ENCODE measurements around the gene CDC14B. TPM values are rescaled to one million over a fixed set of nuclear protein-coding genes. Genes with fewer than 3 reads are reported as not detected.

The CDC14B gene
- total RNA-seq, 1 experiment from 2014 or later = 5.2 TPM

DNA sequence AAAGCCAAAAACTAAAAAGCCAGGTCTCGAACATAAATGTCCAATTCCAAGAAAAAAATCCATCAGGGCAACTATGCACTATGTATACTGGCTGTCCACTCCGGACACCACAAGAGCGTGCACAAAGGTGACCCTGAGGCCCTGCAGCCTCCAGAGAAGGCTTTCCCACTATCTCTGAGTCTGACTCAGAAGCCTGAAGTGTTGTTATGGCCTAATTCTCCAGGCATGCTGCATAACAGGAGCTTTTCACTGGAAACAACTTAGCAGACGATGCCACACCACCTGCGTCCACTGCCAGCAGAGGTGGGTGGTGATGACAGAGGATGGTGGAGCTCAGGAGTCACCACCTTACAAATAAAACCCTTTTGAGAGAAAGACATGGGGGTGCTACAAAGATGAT lies 106.0 kb downstream of the CDC14B start:
- DNase-seq (ENCODE audit: low spot score) = no peak
- Histone ChIP-seq H3K36me3 (ENCODE audit: insufficient read depth, low read length, poor library complexity, severe bottlenecking) (no peaks in the 10 kb centered on the region), H3K9me3 (ENCODE audit: low read depth, low read length, poor library complexity, severe bottlenecking) (no peaks in the 10 kb centered on the region), H3K27me3 (replicated peaks; ENCODE audit: insufficient read depth, low read depth, low read length, poor library complexity) (no peaks in the 10 kb centered on the region), H3K27ac (ENCODE audit: low read depth, low read length, poor library complexity, severe bottlenecking) (no peak overlapping the region), H3K4me1 (ENCODE audit: insufficient read depth, low read length, poor library complexity, severe bottlenecking) (no peaks in the 10 kb centered on the region), H3K4me3 (ENCODE audit: low read depth, low read length, poor library complexity, severe bottlenecking) (no peak overlapping the region)
- POLR2A ChIA-PET (ENCODE audit: low non-redundant PET) = no interaction called here
- intact Hi-C loops (cut with micrococcal nuclease; ENCODE audit: unreplicated experiment) = no loop called here
- CTCF ChIA-PET = no interaction called here
- TF ChIP-seq EZH2 (IDR thresholded peaks at IDR 0.05; ENCODE audit: borderline replicate concordance, low read depth, low read length, poor library complexity, severe bottlenecking) = no peak
- no peak for TF ChIP-seq CTCF (conservative IDR thresholded peaks at IDR 0.05; ENCODE audit: low read depth, low read length)
- no TSS peak for BruUV-seq (replicated peaks)

DNA sequence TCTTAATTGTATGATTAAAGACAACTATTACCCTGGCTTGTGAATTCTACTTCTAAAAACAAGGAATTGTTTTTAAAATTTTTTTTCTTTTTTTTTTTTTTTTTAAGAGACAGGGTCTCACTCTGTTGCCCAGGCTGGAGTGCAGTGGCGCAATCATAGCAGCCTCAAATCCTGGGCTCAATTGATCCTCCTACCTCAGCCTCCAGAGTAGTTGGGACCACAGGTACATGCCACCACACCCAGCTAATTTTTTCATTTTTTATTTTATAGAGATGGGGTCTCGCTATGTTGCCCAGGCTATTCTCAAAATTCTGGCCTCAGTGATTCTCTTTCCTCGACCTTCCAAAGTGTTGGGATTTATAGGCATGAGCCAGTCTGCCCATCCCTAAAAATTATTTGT lies 107.4 kb downstream of the CDC14B start:
- DNase-seq (ENCODE audit: low spot score) = no peak

DNA sequence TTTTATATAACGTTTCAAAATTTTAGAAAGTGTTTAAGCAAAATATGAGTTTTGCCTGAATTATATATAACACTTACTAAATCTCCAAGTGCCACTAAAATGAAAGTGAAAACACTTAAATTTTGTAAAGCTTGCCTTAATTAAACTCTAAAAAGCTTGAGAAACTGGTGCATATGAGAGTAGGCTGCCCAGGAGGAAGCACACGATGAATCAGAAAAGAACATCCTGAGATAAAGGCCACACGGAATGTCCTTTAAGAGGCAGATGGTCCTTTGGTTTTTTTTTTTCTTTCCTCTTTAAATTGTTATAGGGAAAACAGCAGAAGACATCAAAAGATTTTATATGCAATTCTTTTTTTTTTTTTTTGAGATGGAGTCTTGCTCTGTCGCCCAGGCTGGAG lies 109.4 kb downstream of the CDC14B start:
- ChIA-PET POLR2A (ENCODE audit: low non-redundant PET) (no interaction called here), CTCF (no interaction called here)

More for the DNA sequence above, 107.4 kb downstream of the CDC14B start:
- Histone ChIP-seq H3K4me1 (ENCODE audit: insufficient read depth, low read length, poor library complexity, severe bottlenecking) (no peaks in the 10 kb centered on the region), H3K36me3 (ENCODE audit: insufficient read depth, low read length, poor library complexity, severe bottlenecking) (no peaks in the 10 kb centered on the region), H3K9me3 (ENCODE audit: low read depth, low read length, poor library complexity, severe bottlenecking) (no peaks in the 10 kb centered on the region), H3K4me3 (ENCODE audit: low read depth, low read length, poor library complexity, severe bottlenecking) (no peak overlapping the region), H3K27me3 (replicated peaks; ENCODE audit: insufficient read depth, low read depth, low read length, poor library complexity) (no peaks in the 10 kb centered on the region), H3K27ac (ENCODE audit: low read depth, low read length, poor library complexity, severe bottlenecking) (no peak overlapping the region)
- TF ChIP-seq EZH2 (IDR thresholded peaks at IDR 0.05; ENCODE audit: borderline replicate concordance, low read depth, low read length, poor library complexity, severe bottlenecking) (no peak), CTCF (conservative IDR thresholded peaks at IDR 0.05; ENCODE audit: low read depth, low read length) (no peak)
- CTCF ChIA-PET = no interaction called here
- POLR2A ChIA-PET (ENCODE audit: low non-redundant PET) = no interaction called here
- intact Hi-C loops (cut with micrococcal nuclease; ENCODE audit: unreplicated experiment) = no loop called here
- BruUV-seq (replicated peaks) = no TSS peak

More for the DNA sequence above, 109.4 kb downstream of the CDC14B start:
- Histone ChIP-seq H3K4me1 (ENCODE audit: insufficient read depth, low read length, poor library complexity, severe bottlenecking) (no peaks in the 10 kb centered on the region), H3K27me3 (replicated peaks; ENCODE audit: insufficient read depth, low read depth, low read length, poor library complexity) (no peaks in the 10 kb centered on the region), H3K27ac (ENCODE audit: low read depth, low read length, poor library complexity, severe bottlenecking) (no peak overlapping the region), H3K9me3 (ENCODE audit: low read depth, low read length, poor library complexity, severe bottlenecking) (no peaks in the 10 kb centered on the region), H3K36me3 (ENCODE audit: insufficient read depth, low read length, poor library complexity, severe bottlenecking) (no peaks in the 10 kb centered on the region), H3K4me3 (ENCODE audit: low read depth, low read length, poor library complexity, severe bottlenecking) (no peak overlapping the region)
- no TSS peak for BruUV-seq (replicated peaks)
- DNase-seq (ENCODE audit: low spot score) = no peak
- intact Hi-C loops (cut with micrococcal nuclease; ENCODE audit: unreplicated experiment) = no loop called here
- TF ChIP-seq CTCF (conservative IDR thresholded peaks at IDR 0.05; ENCODE audit: low read depth, low read length) = no peak
- no peak for TF ChIP-seq EZH2 (IDR thresholded peaks at IDR 0.05; ENCODE audit: borderline replicate concordance, low read depth, low read length, poor library complexity, severe bottlenecking)

Data from A673 (cell line).